Right lobe of liver (tissue), 4 donors: ENCODE data around the gene HDLBP.

Experiments used
- POLR2A ChIP-seq: fragments of 450-650 bp; IDR thresholded peaks from one replicate; pipeline ENCODE4 v1.6.1; 2017; ENCODE audit warnings: antibody characterized with exemption, mild to moderate bottlenecking
- TF ChIP-seq, protein P1 (sequence below), 4 donors: fragments of 200-600 bp in 3 of 4; fragments of 450-650 bp in 1 of 4; IDR thresholded peaks; one replicate each; pipeline versions ENCODE4 v1.5.1 to v1.8.0; 2016 to 2022; ENCODE audit warnings: antibody characterized with exemption in 4 of 4, mild to moderate bottlenecking in 2 of 4
- donor health status: DM: no; HTN: no; CAD: no.
- donor health status: DM: no; HTN: no; CAD: no.
- donor health status: DM: no; HTN: yes; CAD: no.

DNA sequence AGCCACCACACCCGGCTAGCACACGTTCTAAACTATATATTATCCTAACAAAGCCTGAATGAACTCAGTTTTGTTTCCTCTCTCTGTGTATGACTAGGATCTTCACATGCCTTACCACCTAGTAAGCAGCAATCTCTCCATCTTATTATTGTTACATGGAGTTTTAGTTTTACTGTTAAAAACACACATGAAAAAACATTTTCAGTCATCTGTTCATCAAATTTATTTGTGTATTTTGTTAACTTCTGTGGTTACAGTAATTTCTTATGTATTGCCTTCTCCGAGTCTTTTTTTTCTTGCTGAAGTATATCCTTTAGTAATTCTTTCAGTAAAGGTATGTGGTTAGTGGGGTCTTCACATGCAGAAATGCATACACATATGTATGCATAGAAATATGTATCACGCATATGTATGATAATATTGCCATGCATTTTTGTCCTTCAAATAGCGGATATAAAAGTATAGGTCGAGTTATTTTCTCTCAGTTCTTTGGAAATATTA is 95.6 kb downstream of the HDLBP start:
- TF ChIP-seq, protein P1, sequence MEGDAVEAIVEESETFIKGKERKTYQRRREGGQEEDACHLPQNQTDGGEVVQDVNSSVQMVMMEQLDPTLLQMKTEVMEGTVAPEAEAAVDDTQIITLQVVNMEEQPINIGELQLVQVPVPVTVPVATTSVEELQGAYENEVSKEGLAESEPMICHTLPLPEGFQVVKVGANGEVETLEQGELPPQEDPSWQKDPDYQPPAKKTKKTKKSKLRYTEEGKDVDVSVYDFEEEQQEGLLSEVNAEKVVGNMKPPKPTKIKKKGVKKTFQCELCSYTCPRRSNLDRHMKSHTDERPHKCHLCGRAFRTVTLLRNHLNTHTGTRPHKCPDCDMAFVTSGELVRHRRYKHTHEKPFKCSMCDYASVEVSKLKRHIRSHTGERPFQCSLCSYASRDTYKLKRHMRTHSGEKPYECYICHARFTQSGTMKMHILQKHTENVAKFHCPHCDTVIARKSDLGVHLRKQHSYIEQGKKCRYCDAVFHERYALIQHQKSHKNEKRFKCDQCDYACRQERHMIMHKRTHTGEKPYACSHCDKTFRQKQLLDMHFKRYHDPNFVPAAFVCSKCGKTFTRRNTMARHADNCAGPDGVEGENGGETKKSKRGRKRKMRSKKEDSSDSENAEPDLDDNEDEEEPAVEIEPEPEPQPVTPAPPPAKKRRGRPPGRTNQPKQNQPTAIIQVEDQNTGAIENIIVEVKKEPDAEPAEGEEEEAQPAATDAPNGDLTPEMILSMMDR (IDR thresholded peaks at IDR 0.05), result no peak
- no peak for TF ChIP-seq POLR2A
